T1000 (cell line): ENCODE data around the gene TMC6.
"Not testable (repeated sequence)": the region's sequence is repeated elsewhere in the genome, so short reads cannot be mapped to it uniquely, and the experiment has no call there.

Experiments used
- DNase-seq: peaks from one replicate; lab custom pipeline; 2025; ENCODE audit warnings: mixed read lengths; lab: John Stamatoyannopoulos, UW

TMC6 gene

DNA sequence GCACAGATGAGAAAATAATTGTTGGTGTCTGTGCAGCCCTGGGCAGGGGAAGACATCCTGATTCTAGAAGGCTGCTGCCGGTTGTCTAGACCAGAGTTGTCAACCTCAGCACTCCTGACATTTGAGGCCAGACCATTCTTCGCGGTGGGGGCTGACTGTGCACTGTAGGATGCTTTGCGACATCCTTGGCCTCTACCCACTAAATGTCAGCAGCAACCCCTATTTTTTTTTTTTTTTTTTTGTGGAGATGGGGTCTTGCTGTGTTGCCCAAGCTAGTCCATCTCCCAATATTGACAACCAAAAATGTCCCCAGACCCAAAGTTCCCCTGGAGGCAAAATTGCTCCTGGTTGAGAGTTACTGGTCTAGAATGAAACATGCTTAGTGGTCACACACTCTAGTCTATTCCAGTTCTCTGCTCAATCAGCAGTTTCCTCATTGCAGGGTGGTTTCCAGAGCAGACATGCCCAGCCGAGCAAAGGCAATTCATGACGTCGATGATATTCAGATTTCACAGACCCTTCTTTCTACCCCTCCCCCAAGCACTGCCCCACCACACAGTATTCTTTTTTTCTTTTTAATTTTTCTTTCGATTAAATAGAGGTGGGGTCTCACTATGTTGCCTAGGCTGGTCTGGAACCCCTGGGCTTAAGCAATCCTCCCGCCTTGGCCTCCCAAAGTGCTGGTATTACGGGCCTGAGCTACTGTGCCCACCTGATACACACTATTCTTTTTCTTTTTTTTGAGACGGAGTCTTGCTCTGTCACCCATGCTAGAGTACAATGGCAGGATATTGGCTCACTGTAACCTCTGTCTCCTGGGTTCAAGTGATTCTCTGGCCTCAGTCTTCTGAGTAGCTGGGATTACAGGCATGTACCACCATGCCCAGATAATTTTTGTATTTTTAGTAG lies 26.6 kb upstream of the TMC6 start:
- no peak for DNase-seq

DNA sequence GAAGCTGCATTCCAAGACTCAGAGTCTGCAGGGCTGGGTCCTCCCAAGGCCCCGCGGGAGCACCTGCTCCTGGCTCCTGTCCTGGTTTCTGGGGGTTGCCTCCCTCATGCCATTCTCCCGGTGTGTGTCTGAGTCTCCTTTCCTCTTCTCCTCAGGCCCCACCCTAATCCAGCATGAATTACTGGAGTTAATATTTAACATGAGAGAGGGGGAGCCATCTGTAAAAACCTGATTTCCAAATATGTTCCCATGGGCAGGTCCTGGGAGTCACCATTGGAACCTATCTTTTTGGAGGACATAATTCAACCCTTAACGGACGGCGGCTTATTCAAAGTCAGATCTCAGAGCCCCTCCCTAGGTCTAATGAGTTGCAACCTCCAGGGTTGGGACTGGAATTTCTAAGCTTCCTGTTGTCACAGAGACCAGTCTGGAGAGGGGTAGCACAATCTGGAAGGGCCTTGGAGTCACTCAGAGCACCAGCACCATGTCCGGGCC lies 23.0 kb upstream of the TMC6 start:
- no peak for DNase-seq

- DNase-seq, result no peak
Measured at GRCh38 chr17:78148286-78149016, 19.9 kb upstream of the TMC6 start.

DNA sequence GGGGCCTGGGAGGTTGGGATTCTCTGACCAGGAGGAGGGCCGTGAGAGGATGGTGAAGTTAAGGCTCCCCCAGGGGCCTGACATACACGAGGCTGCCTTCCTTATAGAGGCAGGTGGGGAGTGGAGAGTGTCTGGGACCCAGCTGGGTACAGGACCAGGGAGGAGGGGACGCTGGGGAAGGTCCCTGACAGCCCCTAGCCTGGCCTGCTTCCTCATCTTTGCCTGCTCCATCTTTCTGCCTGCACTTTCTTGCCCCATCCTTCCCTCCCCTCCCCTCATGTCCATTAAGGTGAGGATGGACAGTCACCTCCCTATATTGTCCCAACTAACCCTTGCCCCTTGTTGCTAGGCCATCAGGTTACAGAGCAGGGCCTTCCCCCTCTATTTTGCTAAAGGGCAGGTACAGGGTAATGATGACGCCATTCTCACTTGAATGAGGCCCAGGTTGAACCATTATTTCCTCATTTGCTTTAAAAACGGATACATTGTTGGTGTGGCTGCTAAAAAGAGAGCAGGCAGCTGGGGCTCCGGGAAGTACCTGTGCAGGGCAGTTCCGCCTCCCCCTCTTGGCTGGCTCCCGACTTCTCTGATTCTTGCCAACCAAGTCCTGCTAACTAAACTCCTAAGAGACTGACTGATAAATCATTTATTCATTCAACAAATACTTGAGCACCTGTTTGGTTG lies 18.9 kb upstream of the TMC6 start:
- no peak for DNase-seq

GRCh38 chr17:78146881-78147280 lies 18.3 kb upstream of the TMC6 start:
- no peak for DNase-seq

- DNase-seq, result no peak
Measured at GRCh38 chr17:78146471-78146869, 17.9 kb upstream of the TMC6 start.

DNA sequence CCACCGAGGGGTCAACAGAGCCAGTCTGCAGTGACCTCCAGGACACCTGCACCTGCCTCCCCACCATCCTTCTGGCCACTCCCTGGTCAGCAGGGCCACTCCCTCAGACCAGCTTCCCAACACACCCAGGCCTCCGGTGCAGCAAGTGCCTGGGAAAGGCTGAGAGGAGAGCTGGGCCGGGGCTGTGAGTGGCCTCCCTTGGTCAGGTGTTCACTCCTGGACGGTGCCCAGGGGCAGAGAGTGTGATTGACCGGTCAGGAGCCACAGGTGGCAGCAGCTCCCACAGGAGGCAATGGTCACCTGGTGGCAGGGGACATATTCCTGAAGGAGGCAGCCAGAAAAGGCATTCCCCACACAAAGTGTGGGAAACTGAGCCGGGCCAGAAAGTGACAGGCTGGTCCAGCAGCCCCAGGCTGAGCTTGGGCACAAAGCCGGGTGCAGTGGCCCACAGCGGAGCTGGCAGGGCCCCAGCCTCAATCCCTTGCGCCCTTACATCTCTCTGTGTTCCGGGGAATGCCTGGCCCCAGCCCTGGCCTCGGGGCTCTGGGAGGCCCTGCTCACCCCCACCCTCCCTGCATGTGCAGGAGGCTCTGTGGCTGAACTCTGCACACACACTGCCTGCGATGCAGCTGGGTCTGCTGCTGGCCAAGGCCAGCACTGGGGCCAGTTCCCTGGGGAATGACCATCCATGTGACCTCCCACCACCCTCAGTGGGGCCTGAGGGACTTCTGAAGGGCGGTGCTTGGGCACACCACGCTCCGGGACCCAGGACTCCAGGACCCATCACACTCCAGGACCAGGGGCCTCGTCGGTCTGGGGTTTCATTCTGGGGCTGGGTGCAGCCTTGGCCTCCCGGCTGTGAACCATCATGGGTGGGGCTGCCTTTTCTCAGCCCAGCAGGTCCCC lies 16.4 kb upstream of the TMC6 start:
- no peak for DNase-seq

DNA sequence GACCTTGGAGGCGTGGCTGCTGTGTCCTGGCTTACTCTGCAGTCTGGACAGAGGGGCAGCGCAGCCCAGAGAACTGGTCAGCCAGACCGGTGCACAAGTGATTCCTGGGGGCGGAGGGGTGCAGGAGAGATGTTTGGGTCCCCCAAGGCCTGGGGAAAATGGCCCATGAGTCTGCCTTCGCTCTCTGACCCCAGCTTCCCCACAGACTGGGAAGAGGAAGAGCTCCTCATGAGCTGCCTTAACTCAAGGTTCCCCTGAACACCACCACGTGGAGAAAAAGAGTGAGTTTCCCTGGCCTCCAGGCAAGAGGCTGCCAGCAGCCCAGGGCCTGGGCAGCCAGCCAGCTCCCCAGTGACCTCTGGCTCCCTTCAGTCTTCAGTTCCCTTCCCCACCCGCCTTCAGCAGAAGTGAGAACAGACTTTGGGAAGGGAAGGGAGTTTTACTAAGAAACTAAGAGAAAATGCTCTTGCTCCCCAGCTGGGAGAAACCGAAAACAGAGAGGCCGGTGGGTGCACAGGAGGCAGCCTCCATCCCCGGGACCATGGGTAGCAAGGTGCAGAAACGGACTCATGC lies 15.7 kb upstream of the TMC6 start:
- peak; percentile 65 for DNase-seq

DNA sequence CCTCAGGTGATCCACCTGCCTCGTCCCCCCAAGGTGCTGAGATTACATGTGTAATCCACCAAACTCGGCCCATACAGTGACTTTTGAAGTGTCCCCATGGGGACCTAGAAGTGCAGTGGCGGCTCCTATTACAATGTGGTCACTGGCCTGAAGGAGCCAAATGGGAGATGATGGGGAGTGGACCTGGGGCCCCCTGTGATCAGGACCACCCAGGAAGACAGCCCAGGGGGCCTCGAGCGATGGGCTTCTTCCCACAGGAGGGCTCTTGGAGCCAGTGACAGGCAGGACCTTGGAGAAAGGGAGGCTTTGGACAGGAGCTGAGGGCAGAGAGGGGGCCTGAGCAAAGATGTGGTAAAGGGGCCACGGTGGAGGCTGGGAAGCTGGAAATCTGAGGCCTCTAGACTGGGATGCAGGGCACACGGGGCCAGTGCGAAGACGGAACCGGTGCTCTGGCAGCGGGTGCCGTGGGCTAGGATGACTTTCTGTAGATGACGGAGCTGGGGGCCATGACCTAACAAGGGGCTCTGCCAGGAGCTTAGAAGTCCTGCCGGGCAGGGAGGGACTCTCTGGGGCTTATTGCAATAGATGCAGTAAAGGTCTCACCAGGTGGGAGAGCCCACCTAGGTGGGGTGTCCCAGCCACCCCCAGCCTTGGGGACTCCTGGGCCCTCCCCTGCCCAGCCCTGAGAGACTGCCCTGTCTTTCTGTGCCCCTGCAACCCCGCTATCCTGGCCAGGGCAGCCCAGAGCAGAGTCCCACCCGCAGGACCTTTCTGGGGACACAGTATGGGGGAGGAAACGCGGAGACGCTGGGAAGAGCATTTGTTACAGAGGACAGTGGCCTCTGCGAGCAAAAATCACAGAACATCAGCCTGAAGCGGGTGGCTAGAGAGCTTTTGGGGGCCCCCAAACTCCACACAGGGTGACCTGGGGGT lies 14.9 kb upstream of the TMC6 start:
- no peak for DNase-seq

DNA sequence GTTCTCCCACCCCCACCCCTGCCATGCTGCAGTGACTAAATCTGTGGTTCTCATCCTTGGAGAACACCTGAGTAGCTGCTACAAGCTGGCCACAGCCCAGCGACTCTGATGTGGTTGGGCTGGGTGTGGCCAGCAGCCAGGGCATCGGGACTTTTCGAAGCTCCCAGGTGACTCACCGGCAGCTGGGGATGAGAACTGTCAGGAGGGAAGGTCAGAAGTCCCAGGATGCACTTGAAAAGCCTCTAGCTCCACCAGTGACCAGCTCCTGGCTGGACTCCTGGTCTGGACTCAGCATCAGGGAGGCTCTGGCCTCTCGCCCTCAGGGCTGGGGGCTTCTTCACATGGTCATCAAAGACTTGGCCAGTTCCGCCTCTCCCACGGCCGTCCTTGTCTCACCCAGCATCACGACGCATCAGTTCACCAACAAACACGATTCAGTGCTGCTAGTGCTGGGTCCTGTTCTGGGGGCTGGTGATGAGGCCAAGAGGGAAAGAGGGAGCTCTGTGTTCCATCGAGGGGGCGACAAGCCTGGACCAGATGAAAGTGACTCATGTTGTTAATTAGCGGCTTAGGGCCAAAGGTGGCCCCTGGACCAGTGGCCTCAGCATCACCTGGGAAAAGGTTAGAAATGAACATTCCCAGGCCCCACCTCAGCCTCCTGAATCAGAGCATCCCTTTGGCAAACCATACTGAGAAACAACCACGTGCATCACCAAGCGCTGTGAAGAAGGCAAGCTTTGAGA lies 13.7 kb upstream of the TMC6 start:
- DNase-seq, result peak; percentile 58

DNA sequence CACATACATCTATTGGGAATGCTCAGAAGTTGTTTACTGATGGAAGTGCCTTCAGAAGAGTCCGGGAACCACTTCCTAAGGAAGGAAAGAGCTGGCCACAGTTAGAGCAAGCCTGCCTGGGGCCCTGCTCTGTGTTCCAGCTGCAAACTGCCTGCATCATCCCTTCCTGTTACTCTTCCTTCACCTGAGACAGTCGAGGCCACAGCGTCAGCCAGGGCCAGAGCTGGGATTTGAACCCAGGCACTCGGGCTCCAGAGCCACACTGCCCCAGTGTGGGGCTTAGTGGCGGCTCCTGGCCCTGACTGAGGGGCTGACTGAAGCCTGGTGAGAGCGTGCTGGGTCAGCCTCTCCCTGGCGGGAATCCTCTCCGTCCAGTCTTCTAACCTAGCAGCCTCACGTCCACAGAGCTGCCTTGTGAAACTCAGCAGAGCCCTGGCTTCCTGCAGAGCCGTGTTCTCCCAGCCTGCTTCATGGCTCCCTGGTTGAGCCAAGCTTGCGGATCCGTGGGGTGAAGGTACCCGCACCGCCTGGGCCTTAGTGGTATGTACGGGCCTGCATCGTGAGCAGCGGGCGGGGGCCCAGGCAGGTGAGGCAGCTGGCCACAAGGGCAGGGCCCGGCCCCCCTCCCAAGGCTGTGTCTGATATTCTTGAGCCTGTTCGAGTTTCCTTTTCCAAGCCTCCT lies 13.0 kb upstream of the TMC6 start:
- no peak for DNase-seq

- peak; percentile 98 for DNase-seq
Measured at GRCh38 chr17:78140169-78141051, 11.9 kb upstream of the TMC6 start.

GRCh38 chr17:78139861-78140168 lies 11.3 kb upstream of the TMC6 start:
- DNase-seq, result not testable (repeated sequence)

- no peak for DNase-seq
Measured at GRCh38 chr17:78138204-78139060, 9.9 kb upstream of the TMC6 start.

DNA sequence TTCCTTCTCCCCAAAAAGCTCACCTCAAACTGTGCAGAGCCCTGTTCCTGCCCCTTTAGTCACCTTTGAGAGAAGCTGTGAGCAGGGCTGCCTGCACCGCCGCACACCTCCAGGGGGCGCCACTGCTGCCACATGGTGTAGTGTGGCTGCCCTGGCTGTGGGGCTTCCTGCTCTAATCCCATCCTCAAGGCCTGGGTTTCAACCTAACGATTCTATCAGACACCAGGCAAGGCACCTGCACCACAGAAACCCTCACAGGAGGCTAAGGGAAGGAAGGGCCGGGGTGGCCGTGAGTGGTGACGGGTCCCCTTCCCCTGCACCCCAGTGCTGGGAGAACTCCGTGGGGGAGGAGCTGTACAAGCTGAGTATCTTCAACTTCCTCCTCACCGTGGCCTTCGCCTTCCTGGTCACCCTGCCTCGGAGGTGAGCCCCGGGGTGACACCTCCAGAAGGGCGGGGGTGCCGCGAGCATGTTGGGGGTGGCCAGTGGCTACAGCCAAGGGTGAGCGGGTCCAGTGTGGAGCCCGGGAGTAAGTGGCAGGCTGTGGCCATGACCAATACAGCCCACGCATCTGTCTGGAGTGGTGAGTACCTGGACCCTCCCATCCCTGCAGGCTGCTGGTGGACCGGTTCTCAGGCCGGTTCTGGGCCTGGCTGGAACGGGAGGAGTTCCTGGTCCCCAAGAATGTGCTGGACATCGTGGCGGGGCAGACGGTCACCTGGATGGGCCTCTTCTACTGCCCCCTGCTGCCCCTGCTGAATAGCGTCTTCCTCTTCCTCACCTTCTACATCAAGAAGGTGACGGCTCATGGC lies 9.0 kb upstream of the TMC6 start:
- no peak for DNase-seq
